Globus pallidus (tissue), 1 donor: ENCODE results near the gene TMTC1.

ENCODE experiments used
- DNase-seq: peaks from one replicate; pipeline ENCODE4 v3.0.0-alpha.2; 2015; ENCODE audit warnings: low spot score

TMTC1 gene

GRCh38 chr12:29709496-29710040 is 74.2 kb downstream of the TMTC1 start:
- DNase-seq: no peak

- DNase-seq: no peak
Measured at GRCh38 chr12:29709054-29709453, 74.7 kb downstream of the TMTC1 start.

- DNase-seq: no peak
Measured at GRCh38 chr12:29707846-29708245, 75.9 kb downstream of the TMTC1 start.

- DNase-seq: no peak
Measured at GRCh38 chr12:29706311-29706710, 77.4 kb downstream of the TMTC1 start.

GRCh38 chr12:29703528-29703927 is 80.2 kb downstream of the TMTC1 start:
- no peak for DNase-seq

GRCh38 chr12:29702972-29703371 is 80.8 kb downstream of the TMTC1 start:
- no peak for DNase-seq

- no peak for DNase-seq
Measured at GRCh38 chr12:29702222-29702621, 81.5 kb downstream of the TMTC1 start.

GRCh38 chr12:29700761-29701481 is 82.8 kb downstream of the TMTC1 start:
- no peak for DNase-seq

GRCh38 chr12:29698756-29699155 is 85.0 kb downstream of the TMTC1 start:
- DNase-seq: no peak

GRCh38 chr12:29695800-29696199 is 87.9 kb downstream of the TMTC1 start:
- DNase-seq: no peak

- DNase-seq: no peak
Measured at GRCh38 chr12:29695026-29695425, 88.7 kb downstream of the TMTC1 start.

- DNase-seq: no peak
Measured at GRCh38 chr12:29694002-29694401, 89.7 kb downstream of the TMTC1 start.

- no peak for DNase-seq
Measured at GRCh38 chr12:29692237-29692636, 91.5 kb downstream of the TMTC1 start.

GRCh38 chr12:29691161-29691854 is 92.4 kb downstream of the TMTC1 start:
- no peak for DNase-seq

- no peak for DNase-seq
Measured at GRCh38 chr12:29690728-29691127, 93.0 kb downstream of the TMTC1 start.

GRCh38 chr12:29688914-29689313 is 94.8 kb downstream of the TMTC1 start:
- DNase-seq: no peak

GRCh38 chr12:29682088-29682487 is 101.7 kb downstream of the TMTC1 start:
- no peak for DNase-seq

- no peak for DNase-seq
Measured at GRCh38 chr12:29681370-29681769, 102.4 kb downstream of the TMTC1 start.

- DNase-seq: no peak
Measured at GRCh38 chr12:29676676-29677075, 107.1 kb downstream of the TMTC1 start.

GRCh38 chr12:29674463-29674862 is 109.3 kb downstream of the TMTC1 start:
- DNase-seq: no peak

GRCh38 chr12:29673346-29673745 is 110.4 kb downstream of the TMTC1 start:
- DNase-seq: no peak

- no peak for DNase-seq
Measured at GRCh38 chr12:29672580-29672979, 111.2 kb downstream of the TMTC1 start.

GRCh38 chr12:29671742-29672141 is 112.0 kb downstream of the TMTC1 start:
- no peak for DNase-seq
